Hematopoietic multipotent progenitor cell treated with erythropoietin and hydrocortisone succinate and interleukin-3 and kit ligand, for 8 days (in vitro differentiated cells): ENCODE data around the gene SLC35E1.
"Not testable (repeated sequence)": the region's sequence is repeated elsewhere in the genome, so short reads cannot be mapped to it uniquely, and the experiment has no call there.

Source experiments
- DNase-seq: peaks from one replicate; pipeline ENCODE4 v3.0.0-alpha.2; 2015

Gene SLC35E1

DNA sequence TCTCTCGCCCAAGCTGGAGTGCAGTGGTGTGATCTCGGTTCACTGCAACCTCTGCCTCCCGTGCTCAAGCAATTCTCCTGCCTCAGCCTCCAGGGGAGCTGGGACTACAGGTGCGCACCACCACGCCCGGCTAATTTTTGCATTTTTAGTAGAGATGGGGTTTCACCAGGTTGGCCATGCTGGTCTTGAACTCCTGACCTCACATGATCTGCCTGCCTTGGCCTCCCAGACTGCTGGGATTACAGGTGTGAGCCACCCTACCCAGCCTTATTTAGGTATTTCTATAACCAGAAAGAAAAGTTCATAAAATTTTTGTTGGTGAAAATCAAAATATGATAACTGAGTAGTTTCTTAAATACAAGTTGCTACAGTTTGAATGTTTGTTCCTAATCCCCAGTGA lies 28.5 kb downstream of the SLC35E1 start:
- not testable (repeated sequence) for DNase-seq

DNA sequence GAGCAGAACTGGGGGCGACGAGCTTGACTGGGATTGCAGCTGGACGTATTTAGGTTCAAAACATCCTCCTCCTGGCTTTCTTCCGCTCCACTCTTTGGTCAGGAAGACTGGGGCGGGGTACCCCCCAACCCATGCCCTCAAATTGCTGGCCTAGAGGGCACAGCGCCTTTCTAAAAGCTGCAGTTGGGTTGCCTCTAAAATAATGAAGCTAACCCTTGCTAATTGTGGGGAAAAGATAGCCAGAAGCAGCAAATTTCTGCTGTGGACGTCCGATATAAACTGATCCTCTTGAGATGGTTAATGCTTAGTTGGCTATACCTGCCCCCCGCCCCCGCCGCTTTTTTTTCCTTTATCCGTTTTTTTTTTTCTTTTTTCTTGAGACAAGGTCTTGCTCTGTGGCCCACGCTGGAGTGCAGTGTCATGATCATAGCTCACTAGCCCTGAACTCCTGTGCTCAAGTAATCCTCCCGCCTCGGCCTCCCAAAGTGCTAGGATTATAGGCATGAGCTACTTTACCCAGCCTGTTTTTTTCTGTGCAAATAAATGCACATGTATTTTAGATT lies 29.2 kb downstream of the SLC35E1 start:
- DNase-seq: peak; percentile 47

DNA sequence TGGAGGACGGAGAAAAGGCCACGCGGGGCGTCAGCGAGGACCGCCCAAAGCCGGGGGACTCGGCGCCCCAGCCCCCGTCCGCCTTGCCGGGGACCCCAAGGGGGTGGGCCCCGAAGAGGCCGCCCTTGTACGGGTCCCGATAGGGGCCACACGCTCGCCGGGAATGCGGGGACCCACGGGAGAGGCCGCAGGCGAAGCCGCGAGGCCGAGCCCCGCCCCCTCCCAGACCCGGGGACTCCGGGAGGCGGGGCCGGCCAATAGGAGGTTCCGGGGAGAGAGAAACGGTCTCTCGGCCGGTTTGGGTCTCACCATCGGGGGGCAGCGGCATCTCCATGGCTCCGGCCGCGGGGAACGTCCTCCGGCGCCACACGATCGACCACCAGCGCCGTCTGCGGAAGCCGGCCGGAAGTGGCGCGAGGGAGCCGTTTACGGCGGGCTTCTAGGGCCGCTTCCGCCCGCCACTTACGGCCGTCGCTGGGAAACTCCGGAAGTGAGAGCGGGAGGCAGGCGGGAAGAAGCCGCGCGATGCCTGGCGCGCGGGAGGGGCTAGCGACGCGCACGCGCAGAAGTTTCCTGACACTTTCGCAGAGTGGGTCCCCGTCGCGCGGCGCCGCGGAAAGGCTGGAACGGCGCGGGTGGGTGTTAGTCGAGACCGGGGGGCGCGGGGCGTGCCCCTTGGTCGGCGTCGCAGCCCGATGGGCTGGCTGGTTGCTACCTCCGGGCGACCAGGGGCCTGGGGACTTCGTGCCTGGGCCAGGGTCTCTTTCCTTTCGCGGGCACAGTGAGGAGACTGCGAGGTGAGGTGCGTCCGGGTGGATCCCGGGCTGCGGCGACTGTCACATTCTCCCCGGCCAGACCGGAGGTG lies 29.9 kb downstream of the SLC35E1 start, which contains the start of gene CHERP:
CHERP (minus strand) TSS at position 393 of the 865 bp plus-strand sequence; CDS start at position 334, 59 bp downstream.
- DNase-seq: peak; percentile 95

DNA sequence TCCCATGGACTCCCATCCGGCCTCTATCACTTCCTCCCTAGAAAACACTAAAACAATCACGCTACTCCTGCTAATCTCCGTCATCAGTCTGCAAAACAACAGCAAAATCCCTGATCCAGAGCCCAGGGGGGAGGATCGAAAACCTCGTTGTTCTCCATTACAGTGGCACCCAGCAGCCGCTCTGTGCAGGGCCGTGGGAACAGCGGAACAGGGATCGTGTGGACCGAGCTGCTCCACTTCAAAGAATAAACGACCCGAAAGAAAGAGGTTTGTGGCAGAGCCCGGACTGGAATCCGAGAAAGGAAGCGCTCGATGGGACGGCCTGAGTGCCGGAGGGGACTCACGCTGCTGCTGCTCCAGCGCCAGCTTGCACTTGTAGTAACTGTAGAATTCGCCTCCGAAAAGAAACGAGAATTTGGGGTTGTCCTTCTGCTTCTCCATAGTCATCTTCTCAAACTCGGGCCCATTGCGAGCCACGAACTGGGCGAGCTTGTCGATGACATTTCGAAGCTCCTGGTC lies 30.6 kb downstream of the SLC35E1 start:
- DNase-seq: peak; percentile 8

DNA sequence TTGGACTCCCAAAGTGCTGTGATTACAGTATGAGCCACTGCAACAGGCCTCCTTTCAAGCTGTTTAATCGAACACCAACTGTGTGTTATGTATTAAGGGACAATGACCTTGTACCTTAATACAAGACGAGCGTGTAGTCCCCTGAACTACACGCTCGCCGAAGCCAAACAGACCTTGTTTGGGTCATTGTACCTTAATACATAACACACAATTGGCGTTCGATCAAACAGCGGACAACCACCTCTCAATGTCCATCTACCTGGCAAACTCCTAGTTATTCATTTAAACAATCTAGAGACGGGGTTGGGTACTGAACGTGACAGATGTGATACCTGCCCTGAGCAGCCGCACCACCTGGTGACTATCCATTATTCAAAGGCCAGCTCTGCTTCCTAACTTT lies 31.3 kb downstream of the SLC35E1 start:
- no peak for DNase-seq

DNA sequence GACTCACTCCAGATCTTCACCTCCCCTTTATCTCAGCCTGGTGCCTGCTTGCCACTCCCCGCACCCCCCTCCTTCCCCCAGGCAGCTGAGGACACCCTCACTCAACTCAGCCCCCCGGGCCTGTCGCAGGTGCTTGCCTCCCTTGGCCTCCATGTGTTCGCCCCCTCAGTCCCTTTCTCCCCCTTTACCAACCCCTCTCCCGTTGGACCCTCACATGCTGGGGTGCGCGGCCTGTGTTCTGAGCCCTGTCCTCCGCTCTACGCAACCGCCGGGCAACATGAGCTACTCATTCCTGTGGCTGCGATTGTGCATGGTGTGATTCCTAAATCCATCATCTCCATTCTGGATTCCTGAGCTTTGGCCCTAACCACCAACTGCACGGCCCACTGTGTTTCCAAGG lies 35.1 kb downstream of the SLC35E1 start:
- DNase-seq: no peak

DNA sequence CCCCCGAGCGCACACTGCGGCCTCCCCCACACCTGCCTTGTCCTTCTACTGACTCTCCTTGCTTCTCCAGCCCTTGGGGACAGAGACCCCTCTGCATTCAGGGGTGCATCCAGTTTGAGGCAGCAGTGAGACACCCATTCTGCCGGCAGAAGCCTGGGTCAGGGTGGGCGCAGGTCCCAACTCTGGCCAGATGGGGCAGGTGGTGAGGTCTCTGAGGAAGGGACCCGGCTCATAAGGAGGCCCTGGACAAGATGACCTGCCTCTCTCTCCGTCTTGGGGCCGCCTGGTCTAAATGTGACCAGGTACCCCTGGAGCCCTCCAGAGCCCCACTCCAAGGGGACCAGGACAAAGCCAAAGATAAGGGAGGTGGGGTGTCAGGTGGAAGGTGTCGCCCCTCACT lies 36.1 kb downstream of the SLC35E1 start:
- no peak for DNase-seq

DNA sequence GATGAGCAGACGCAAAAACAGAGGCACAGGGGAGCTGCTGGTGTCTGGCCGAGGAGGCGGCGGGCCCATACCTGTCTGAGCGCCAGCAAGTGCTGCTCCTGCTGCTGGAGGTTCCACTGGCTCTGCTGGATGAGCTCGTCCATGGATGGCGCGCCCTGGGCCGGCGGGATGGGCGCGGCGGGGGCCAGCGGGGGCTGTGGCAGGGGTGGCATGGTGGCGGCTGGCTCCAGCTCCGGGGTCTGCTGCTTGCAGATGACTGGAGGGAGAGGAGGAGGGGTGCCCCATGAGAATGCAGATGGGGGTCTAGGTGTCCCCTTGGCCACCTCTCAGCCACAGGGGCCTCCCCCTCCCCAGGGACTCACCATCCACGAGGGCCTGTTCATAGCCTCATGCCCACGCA lies 36.8 kb downstream of the SLC35E1 start:
- DNase-seq: no peak

DNA sequence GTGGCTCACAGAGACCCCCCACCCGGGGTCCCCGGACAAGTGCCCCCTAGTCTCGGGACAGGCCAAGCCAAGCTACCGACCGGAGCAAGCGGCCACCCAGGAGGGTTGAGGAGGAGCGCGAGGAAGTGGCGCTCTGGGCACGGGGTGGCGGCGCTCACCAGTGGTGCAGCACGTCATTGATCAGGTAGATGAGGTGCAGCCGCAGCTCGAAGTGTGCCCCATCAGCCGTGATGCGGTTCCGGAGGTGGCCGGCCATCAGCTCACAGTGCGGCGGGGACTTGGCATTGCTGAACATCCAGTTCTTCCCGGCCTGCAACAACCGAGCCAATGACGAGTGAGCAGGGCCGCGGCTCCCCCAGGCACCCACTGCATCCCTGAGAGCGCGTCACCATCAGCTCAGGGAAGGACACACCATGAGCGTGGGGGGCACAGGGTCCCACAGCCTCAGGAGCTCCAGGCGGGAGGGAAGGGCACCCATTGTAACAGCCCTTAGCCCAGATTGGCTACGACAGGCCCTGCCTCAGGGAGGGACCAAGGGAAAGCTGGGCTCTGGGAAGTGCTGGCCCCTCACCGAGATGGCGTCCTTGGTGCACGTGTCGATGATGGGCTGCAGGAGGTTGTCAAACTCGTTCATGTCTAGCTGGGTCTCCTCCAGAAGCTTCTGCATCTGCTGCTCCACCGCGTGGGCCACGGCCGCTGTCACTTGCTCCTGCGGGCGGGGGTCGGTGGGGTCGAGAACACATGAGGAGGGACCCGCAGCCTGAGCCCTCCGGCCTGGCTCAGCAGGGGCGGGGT lies 39.6 kb downstream of the SLC35E1 start:
- no peak for DNase-seq

DNA sequence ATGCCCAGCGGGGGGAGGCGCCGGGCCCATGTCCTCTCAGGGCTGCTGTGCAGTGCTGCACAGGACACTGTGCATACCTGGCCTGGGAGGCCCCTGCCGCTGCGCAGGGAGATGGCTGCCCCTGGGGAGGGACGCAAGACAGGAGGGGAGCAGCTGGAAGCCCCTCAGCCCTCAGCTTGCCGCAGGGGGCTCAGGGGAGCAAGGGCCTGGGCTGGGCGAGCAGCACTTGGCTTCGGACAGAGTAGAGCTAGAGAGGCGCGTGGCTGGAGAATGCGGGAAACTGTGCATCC lies 40.9 kb downstream of the SLC35E1 start:
- no peak for DNase-seq

DNA sequence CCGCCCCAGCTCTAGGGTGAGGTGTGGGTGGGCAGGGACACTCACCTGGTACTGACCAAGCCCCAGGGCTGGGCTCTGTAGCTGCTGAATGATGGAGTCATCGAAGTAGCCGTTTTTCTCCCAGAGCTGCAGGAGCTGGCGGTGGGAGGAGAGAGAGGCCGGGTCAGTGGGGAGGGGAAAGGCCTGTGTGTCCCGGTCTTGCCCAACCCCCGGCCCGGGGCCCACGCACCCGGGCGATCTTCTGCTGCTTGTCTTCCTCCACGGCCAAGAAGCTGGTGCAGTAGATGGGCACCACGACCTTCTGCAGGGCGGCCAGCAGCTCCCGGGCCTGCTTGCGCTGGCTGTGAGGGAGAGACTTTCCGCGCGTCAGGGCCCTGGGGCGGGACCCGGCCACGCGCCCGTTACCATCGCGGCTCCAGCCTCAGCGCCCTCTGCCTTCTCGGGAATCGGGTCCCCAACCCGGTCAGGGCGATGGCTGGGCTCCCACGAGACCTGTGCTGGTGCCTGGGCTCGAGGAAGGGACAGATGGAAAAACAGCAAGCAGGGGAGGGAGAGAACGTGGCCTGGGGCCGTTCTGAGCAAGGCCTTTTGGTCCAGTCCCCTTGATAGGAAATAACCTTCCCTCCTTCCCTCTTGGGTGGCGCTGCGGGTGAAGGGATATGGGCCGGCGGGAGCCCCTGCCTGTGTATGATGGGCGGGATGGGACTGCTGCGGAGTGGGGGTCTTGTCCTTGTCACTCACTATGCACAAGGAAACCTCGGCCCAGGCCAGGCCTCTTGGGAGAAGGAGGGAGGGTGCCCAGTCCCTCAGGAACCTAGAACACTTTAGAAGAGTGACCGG lies 41.5 kb downstream of the SLC35E1 start:
- DNase-seq: no peak

DNA sequence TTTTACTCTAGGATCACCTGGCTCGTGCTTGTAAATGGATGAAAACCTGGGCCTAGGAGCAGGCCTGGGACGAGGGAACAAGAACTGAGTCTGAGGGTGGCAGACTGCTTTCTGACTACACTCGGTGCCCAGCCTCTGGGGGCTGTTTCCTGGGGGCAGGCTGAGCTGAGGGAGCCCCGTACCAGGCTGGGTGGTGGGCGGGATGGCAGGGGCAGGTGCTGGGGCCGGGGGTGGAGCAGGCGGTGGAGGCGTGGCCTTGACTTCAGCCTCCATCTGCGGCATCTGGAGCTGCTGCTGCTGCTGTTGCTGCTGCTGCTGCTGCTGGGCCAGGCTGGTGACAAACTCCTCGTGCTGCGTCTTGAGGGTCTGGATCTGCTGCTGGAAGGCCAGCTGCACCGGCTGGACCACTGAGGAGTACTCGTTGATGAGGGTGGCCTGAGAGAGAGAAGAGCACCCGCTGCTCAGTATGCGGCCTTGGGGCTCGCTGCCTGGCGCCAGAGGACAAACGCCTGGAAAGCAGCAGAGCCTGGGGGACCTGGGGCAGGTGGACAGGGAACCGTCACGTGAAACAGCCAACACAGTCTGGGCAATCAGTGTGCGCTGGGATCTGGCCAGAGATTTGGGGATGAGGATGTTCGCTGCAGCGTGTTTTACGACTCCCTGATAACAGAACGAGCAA lies 42.6 kb downstream of the SLC35E1 start:
- no peak for DNase-seq

DNA sequence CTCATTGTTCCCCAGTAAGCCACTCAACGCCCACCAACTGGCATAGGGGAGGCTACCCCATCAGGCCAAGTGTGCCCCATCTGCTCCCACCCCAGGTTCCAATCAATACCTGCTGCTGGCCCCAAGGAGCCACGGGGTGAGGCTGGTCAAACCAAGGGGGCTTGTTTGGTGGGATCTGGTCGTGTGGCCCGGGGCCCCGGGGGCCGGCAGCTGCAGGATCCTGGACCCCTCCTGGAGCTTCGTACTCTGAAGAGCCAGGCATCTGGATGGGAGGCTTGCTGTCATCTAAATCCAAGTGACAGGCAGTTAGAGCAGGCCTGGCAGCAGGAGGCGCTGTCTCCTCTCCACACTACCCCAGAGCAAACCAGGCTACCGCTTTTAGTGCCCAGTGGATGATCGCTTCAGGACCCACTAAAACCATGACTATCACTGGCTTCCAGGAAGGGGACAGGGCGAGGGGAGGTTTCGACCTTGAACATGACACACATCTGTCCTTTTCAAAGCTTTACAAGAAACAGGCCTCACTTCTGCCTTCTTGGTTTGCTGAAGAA lies 44.2 kb downstream of the SLC35E1 start:
- peak; percentile 38 for DNase-seq

DNA sequence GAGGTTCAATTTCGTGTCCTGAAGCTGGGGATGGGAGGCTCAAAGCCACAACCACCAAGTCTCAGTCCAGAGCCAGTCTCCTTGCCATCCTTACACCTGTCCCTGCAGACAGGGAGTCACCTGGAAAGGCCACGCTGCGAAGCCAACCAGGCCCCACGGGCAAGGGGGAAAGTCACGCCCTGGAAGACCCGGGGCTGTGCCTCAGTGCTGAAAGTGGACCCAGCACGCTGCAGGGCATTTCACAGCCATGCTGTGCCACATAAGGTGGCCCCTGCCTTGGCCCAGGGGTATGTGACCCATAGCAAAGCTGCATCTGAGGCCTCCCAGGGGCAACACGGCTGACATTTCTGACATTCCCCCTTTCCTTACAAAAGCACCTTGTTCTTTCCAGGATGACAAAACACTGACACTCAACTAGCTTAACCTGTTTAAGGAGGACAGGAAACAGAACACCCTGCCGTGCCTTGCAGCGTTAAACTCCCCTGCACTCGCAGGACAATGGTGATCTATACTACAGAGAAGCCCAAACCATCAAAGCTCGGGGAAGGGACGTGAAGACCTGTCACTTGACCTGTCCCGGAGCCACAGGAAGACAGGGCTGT lies 44.8 kb downstream of the SLC35E1 start:
- no peak for DNase-seq

DNA sequence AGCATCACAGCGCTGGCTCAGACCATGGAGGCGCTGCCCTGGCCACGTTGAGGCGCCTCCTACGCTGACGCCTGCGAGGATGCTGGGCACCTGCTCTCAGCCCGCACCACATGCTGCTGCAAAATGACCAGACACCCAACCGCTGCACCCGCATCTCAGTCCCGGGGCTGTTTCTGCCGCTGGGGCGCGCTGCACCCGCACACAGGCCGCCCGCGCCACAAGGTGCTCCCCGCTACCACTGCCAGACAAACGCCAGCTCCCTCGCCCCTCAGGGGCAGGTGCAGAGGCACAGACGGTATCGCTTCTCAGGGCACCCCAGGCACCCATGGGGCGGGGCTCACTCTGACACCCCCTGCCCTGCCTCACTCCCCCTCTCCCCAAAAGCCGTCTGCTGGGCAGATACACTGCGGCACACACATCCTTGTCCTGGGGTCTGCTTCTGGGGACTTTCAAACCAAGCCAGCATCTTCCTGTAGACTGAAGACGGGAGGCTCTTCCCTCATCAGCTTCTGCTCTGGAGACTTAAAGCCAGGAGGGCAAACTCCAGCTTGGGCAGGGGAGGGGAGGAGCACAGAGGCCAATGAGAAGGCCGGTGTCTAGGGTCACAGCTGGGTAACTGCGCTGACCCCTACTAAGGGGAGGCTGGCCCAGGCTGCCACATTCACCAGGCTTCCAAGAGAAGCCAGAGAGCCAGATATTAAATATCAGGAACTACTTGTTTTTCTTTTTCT lies 46.3 kb downstream of the SLC35E1 start:
- DNase-seq: no peak

DNA sequence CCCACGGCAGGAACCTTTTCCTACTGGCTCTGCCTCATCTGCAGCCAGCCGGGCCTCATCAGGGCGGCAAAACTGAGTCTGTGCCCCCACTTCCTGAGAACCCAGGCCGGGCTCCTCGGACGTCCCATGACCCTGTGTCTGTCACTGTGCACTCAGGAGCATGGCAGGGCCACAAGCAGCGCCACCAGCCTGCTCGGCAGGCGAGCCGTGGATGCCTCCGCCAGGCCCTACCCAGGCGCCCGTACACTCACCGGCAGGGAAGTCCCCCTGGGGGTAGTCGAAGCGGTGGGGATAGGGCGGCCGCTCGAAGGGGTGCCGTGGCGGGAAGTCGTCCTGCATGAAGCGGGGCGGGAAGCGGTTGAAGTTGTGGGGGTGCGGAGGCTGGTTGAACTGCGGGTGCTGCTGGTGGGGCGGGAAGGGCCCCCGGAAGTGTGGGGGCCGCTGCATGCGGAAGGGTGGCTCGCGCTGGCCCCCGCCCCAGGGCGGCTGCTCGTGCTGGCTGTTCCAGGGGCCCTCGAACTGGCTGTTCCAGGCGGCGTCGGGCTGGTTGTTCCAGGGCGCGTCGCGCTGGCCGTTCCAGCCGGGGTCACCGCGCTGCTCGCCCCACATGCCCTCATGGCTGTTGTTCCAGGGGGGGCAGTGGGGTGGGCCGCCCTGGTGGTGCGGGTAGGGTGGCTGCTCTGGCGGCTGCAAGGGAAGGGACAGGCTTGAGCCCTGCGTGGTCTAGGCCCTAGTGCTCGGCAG lies 47.1 kb downstream of the SLC35E1 start:
- no peak for DNase-seq

DNA sequence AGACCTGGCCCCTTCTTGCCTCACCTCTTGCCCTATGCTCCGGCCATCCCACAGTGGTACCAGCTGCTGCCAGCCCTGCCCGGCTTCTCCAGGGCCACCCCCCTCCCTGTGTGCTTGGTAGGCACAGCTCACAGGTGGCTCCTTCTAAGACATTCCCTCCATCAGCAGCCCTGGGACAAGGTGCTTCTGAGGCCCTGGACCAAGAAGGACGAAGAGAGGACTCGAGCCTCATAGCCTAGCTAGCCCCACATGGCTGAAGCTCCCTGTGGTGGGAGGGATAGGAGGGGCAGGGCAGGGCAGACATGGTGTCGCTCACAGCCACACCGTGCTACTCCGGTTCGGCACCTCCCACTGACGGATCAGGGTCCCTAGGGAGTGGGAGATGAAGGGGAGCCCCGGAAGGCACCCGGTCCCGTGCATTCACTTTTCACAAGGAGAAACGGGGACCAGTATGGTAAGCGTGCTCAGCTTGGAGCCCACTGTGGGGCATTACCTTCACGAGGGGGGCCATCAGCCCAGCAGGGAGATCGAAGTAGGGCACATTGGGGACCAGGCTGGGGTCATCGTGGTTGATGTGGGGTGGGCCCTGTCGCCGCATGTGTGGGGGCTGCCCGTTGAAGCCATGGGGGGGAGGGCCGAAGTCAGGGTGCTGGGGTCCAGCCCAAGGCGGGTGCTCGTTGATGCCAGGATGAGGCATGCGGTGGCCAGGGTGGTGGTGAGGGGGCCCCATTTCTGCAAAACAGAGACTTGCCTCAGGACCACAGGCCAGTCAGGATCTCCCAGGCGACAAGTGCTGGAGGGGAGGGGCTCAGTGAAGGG lies 49.4 kb downstream of the SLC35E1 start:
- DNase-seq: no peak

DNA sequence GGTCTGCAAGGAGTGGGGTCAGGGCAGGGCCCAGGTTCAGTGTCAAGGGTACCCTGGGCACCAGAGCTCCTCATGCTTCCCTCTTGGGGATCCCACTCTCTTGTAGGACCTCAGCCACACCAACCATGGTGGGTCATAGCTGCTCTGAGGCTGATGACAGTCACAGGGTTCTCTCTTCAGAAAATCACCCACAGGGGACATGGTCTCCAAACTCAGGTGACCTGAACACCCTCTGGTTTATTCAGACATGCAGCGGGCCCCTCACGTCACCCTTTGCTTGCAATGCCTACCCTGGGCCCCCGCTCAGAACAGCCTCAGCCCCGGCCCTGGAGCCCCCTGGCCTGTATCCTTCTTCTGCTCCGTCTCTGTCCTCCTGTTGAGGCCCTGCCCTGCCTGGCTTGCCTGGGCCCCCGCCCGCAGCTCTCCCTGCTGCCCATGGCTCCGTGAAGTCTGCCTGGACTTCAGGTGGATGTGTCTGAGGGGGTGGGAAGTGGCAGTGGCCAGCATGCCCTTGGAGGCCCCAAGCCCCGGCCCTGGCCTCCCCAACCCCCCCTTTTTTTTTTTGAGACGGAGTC lies 50.4 kb downstream of the SLC35E1 start:
- DNase-seq: no peak
